Left kidney (tissue), 2 donors: ENCODE results near the gene ZNF488. TPM values are rescaled to one million over a fixed set of nuclear protein-coding genes. Genes with fewer than 3 reads are reported as not detected.

ENCODE experiments used
- DNase-seq: peaks from one replicate; pipeline ENCODE4 v3.0.0-alpha.2; 2013
- polyA plus RNA-seq: library from polyadenylated mRNA; unstranded; fragments of 120-200 nt; gene quantifications from one replicate; pipeline ENCODE4 v1.2.1, GENCODE V29; 2013; ENCODE audit not compliant: insufficient read length

The ZNF488 gene
- polyA plus RNA-seq, 1 donor = 5.8 TPM

DNA sequence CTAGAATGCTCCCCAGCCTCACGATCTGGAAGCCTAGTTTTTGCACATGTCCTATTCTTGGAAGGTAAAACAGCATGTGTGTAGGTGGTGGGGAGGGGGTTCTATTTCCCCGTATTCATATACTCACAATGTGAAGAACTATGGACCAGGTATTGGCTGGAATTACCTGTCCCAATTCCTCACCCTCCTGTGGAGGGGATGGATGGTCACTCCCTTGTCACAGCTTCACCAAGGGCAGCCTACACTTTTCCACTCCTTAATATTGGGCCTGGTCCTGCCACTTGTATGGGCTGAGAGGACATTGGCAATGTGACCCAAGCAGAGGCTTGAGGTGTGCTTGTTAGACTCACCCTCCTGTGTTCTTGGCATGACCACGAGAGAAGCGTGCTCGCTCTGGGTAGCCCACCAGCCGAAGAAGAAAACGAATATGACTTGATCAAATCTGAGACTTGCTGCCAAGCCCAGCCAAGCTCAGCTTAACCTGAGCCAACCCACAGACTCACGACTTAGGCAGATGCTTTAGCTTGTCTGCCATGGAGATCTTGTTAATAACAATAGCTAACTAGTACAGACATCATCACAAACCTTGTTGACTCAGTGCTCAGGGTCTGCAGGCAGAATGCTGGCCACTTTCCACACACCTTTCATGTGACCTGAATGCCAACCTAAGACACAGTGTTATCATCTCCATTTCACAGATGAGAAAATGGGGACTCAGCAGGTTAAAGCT is 17.2 kb downstream of the ZNF488 start:
- DNase-seq = no peak

DNA sequence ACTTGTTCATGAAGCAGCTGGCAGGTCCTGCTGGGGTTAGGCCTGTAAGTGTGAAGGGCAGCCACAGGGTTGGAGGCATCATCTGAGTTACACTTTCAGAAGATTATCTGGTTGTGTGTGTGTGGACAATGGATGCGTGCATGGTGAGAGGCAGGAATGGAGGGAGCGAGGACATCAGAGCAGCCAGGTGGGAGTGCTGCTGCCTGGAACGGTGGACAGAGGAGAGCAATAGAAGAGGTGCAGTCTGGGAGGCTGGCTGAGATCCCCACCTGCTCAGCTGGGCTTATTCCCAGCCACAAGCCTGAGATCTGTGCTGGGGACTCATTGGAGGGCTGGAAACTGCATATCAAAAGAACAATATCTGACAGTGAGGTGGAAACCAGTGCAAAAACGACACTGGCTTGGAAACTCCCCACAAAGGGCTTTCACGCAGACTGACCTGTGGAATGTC is 17.9 kb downstream of the ZNF488 start:
- DNase-seq = no peak

DNA sequence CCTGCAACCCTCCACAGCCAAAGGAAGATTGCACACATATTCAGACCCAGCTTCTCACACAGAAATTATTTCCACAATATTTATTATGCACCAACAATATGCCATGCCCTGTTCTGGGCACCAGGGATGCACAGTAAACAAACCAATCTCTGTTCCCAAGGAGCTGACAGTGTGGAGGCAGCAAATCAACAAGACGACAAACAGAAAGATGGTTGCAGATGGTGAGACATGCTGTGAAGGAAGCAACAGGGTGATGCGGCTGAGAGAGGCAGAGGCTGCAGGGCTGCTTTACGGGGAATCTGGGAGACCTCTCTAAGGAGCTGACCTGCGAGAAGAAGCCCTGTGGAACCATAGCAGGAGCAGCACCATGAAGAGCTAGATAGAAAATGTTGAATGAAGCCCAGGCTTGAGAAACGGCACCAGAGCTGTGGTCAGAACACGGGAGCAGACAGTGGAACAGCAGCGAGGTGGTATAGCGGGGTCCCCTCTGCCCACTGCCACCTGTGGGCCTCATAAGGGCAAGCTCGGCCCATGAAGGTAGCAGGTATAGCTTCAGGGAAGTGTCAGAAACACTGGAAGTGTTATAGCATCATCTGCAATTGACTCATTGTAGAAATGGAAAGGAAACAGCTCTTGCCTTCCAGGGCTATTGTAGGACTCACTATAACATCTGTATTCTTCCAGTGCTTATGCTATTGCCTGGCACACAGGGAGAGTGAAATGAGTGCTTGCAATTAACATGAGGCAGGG is 18.5 kb downstream of the ZNF488 start:
- no peak for DNase-seq

DNA sequence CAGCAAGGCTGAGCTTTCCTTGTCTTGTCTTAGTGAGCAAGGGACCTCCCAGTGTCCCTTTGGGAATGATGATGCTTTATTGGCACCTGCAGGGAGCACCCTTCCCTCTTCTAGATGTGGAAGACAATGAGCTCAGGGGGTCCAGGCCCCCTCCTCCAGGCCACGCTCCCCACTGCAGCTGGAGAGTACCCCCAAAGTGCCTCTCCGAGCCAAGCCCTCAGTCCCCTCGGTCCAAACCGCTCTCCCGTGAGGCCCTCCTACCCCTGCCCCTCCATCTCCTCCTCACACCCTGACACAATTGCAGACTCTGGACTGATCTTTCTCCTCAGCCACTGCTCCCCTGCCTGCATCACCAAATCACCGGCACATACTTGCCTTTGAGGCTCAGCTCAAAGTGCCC is 19.2 kb downstream of the ZNF488 start:
- no peak for DNase-seq

DNA sequence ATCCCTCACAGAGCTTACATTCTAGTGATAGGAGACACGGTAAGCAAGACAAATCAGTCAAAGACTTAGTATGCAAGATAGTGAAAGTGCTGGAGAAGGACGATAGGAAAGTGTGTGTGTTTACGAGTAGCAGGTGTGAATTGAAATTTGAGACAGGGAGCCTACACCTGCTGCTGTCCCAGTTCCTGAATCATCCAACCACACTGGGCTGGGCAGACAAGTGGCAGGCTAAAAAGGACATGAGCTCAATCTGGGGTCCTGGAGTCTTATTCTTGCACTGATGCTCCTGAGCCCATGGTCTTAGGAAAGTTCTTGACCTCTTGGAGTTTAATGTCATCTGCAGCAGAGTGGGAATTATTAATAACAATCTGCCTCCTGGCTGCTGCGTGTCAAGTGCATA is 19.7 kb downstream of the ZNF488 start:
- no peak for DNase-seq

DNA sequence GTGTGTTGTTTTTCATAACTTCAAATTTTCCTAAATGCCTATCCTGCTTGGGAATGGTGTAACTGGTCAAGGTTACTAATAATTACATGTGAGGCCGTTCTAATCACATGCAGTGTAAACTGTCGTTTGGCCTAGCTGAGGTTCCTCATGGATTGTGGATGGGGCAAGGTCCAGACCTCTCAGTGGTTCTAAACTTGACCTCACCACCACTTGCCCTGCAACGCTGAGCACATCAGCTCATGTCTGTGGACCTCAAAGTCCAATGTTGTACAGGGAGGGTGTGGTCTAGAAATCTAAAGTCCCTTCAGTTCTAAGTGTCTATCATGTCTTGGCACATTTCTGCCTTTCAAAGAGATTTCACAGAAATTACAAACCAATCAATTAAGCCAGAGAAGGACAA is 20.3 kb downstream of the ZNF488 start:
- no peak for DNase-seq

DNA sequence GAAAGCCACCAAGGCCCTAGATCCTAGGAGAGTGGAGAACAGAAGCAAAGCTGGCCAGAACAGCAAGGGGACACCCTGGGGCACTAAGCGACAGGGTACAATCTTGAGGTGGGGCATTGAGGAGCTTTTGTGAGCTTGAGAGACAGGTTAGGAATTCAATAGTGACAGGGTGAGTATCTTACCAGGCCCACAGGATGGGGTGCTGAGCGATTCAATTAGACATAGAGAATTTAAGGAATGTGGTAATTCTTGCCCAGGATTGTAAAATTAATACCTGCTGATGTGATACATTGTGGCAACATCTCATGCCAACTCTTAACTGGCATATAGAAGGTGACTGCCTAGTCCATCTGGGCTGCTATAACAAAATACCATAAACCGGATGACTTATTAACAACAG is 21.9 kb downstream of the ZNF488 start:
- DNase-seq = no peak

DNA sequence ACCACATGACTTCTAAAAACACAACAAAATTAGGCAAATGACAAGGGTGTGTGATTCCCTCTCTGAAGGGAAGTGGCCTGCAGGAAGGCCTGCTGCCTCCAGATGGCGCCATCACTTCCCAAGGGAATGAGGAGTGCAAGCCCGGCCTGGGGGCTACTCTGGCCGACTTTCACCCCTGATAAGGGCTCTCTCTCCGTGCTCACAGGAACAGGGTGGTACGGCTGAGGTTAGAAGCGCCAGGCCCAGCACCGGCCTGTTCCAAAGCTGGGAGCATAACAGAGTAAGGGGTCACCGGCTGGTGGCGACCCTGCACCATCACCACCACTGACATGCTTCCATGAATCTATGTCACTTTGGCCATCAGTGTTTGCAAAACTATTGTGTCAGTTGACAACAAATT is 22.8 kb downstream of the ZNF488 start:
- DNase-seq = no peak

DNA sequence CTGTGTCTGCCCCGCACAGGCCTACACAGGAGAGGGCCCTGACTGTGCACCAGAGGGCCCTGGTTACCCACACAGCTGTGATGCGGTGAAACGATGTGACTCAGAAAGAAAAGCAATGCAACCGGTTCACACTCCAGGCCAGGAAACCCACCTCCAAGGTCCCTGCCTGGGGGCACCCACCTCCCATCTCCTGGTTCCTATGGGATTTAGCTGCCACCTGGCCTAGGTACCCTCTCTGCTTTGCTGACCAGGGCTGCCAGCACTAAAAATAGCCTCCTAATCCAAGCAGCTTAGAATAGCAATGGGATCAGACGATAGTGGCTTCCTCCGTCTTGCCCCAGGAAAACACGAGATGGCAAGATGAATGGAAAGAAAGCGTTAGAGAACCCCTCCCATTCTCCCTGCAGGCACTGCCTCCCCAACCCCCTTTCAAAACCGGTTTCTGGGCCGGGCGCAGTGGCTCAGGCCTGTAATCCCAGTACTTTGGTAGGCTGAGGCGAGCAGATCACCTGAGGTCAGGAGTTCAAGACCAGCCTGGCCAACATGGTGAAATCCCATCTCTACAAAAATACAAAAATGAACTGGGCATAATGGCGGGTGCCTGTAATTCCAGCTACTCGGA is 23.6 kb downstream of the ZNF488 start:
- no peak for DNase-seq

DNA sequence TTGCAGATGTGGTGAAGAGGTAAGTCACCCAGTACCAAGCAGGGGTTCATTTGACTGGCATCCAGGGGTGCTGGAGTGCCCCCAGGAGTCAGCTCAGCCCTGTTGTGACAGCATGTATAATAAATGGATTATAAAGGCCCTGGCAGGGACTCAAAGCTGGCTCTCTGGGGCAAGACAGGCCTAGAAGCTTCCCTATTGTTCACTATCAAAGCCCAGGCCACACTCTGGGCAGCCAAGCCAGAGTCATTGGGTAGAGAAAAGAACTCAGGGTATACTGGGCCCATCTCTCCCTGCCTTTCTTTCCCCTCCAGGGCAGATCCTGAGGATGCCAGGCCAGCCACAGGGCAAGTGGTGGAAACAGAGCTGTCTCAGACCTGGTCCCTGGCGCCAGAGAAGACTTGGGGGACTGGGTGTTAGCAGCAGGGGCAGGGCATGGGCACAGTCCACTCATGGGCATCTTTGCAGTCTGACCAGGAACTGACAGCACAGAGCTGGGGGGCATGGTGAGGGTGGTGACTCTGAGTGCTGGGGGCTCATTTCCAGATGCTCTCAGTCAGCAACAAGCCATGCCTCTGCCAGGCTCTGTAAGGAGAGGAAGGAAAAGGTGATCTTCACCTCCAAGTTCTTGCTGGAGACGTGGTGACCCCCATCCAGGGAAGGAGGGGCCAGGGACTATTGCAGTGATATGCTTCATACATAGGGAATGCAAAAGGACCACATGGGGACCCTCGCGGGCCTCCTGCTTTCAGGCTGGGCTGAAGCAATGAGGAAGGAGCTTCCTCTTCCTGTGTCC is 24.3 kb downstream of the ZNF488 start:
- no peak for DNase-seq

DNA sequence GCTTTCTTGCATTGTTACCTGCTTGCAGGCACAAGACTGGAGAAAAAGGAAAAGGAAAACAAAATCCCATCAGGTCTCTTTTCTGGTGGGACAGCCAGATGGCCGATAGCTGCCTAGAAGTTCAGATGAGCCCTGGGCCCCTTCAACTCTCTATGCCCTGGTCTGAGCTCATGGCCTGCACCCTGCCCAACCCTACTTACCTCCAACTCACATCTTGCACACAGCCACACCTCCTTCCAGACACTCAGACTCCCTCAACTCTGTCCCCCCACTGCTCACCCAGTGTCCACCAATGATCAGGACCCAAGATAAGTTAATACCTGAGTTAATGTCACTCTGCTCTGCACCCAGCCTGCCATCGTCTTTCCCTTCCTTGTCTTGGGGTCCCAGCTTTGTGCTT is 25.0 kb downstream of the ZNF488 start:
- no peak for DNase-seq

DNA sequence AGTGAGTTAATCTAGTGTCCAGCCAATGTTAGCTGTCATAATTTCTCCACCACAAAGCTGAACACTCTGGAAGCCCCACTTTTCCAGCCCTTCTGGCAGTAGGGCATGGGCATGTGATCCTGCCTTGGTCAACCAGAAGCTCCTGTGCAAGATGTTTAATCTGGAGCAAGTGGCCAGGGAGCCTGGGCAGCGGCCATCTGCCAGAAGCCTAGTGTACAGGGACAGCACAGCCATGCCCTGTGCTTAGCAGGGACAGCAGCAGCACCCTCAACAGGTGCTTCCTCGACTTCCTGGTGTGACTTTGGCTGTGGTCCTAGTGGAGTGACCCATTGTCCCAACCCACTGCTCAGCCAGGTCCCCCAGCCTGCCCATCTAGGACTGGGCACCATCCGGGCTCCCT is 25.6 kb downstream of the ZNF488 start:
- no peak for DNase-seq

DNA sequence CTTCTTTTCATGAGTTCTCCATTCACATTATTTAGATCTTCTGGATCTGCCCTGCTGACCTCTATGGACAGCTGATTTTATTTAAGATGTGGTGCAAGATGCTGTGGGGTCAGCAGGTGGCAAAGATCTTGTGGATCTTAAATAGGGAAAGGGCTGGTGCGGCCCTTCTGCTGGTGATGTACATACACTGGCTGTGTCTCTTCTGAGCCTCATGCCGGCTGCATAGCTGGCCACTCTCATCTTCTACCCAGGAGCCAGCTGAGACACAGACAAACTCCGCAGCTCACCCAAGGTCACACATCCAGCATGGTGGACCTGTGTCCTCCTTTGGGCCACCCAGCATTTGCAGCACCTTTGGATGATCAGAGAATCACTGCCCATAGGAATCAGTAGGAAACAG is 26.2 kb downstream of the ZNF488 start:
- no peak for DNase-seq

DNA sequence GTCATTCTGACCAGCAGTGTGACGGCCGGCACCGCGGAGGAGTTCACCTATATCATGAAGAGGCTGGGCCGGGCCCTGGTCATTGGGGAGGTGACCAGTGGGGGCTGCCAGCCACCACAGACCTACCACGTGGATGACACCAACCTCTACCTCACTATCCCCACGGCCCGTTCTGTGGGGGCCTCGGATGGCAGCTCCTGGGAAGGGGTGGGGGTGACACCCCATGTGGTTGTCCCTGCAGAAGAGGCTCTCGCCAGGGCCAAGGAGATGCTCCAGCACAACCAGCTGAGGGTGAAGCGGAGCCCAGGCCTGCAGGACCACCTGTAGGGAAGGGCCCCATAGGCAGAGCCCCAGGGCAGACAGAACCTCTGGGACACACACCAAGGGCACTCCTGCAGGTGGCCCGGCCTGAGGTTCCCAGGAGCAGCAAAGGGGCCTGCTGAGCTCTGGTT is 26.9 kb downstream of the ZNF488 start:
- no peak for DNase-seq

DNA sequence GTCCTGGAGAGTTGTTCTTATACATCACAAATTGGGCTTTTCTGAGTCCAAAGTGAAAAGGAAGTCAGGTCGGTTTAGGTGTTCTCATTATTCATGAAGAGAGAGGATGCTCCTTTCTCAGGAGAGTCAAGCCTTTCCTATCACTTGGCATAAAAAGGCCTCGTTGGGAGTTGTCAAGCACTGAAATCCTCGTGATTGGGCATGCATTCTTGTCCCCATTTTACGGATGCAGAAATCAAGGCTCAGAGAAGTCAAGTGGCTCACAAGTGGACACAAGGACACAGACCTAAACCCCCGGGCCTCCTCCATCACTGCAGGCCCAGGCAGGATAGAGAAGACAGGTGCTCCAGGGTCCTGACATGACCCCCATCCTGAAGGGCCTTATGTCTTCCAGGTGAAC is 27.4 kb downstream of the ZNF488 start:
- no peak for DNase-seq

DNA sequence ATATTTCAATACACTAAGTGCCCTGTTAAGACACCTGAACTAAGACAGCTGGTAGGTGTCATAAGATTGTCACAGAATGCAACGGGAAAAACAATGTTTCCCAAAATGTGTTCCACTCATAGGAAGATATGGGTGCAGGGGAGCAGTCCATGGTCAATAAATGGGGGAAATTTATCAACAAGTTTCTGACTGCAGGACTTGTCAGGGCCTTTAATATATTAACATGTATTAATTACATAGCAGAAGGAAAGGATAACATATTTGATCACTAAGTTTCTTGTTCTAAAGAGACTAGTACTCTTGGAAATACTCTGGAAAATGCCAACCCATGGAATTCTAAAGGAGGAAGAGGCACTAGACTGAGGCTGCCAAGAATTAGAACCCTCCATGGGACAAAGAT is 29.2 kb downstream of the ZNF488 start:
- no peak for DNase-seq

DNA sequence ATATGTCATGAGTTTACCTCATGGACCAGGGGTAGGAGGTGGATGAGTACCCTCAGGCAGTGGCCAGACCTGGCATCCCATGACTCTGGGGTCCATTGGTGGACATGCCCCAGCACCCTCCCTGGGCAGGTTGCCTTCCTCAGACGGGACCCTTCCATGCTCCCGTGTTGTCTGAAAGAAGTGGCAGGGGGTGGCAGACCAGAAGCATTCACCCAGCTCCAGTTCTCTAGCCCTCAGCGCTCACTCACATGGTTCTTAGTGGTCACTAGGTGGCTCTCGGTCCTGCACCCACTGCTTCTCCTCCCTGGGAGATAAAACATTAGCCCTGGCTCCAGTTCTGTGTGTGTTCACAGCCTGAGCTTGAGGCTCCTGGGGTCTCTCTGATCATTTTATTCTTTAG is 29.9 kb downstream of the ZNF488 start:
- DNase-seq = no peak

DNA sequence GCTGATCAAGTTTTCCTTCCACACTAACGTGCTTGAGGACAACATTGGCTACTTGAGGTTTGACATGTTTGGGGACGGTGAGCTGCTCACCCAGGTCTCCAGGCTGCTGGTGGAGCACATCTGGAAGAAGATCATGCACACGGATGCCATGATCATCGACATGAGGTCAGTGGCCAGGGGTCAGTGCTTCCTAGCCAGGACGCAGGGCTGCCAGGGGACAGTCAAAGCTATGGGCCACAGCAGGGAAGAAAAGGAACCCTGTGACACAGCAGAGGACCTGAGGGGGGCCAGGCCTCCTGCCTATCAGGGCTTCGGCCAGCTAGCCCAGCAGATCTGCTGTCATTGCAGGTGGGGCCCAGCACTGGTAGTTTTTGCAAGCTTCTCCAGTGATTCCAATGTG is 30.7 kb downstream of the ZNF488 start:
- DNase-seq = no peak

DNA sequence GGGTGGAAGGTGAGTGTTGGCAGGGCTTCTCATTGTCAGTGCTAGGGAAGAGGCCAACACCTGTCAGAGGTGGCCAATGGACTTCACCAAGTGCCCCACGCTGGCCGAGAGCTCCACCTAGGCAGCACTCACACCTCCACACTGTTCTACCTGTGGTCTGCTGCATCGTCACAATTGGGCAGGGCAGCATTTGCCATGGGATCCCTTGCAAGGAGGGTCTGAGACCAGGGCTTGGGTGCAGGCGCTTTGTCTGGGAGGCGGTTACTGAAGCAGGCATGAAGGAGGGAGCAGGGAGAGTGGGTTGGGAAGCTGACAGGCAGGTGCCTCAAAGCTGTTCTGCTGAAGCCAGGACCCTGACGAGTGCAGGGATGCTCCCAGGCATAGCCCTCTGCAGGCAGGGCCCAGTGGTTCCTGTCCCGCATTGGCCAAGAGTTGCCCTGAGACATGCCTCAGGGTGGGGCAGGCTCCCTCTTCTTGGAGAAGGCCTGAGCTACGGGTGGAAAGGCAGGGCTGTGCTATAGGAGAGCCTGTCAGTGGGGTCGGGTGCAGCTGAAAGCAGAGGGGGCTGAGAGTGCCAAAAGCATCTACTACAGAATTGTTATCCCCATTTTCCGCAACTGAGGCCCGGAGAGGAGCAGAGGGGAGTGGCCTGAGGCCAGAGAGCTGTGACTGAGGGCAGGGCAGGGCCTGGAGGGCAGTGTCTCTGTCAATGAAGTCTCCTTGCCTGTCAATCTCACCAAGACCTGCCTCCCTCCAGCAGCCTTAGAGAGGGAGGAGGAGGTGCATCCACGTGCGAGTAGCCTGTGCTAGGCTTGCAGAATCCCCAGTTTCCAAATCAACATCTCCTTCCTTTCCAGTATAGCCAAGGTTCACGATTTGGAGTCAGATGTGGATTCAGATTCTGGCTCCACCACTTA is 31.9 kb downstream of the ZNF488 start:
- no peak for DNase-seq

DNA sequence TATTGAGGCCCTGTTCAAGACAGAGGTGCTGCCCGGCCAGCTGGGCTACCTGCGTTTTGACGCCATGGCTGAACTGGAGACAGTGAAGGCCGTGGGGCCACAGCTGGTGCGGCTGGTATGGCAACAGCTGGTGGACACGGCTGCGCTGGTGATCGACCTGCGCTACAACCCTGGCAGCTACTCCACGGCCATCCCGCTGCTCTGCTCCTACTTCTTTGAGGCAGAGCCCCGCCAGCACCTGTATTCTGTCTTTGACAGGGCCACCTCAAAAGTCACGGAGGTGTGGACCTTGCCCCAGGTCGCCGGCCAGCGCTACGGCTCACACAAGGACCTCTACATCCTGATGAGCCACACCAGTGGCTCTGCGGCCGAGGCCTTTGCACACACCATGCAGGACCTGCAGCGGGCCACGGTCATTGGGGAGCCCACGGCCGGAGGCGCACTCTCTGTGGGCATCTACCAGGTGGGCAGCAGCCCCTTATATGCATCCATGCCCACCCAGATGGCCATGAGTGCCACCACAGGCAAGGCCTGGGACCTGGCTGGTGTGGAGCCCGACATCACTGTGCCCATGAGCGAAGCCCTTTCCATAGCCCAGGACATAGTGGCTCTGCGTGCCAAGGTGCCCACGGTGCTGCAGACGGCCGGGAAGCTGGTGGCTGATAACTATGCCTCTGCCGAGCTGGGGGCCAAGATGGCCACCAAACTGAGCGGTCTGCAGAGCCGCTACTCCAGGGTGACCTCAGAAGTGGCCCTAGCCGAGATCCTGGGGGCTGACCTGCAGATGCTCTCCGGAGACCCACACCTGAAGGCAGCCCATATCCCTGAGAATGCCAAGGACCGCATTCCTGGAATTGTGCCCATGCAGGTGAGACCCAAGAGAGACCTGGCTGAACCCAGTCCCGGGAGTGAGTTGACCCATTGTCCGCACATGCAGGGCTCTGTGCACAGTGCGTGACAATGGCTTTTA is 33.1 kb downstream of the ZNF488 start:
- DNase-seq = no peak
